ENCODE data around the gene BCR. TPM values are rescaled to one million over a fixed set of nuclear protein-coding genes. Genes with fewer than 3 reads are reported as not detected.

BCR gene
- total and polyA plus RNA-seq, 2 of the 13 experiments (the other 11 are each of a cell fraction or from before 2014, with no cell fraction given) = 19.9 to 33.6 TPM

- TF ChIP-seq MAZ (IDR thresholded peaks at IDR 0.05; ENCODE audit: borderline replicate concordance, low read depth, low read length) (no peak), MAZ (CRISPR knock-in tag; IDR thresholded peaks at IDR 0.05; ENCODE audit: low read depth) (no peak), REST (IDR thresholded peaks at IDR 0.05; ENCODE audit: borderline replicate concordance in 1 of 2, low read depth in 1 of 2, low read length in 2 of 2) (no peak), ZNF577 (CRISPR knock-in tag; IDR thresholded peaks at IDR 0.05; ENCODE audit: borderline replicate concordance, low read depth) (no peak), HDAC2 (CRISPR knock-in tag; IDR thresholded peaks at IDR 0.05) (peak; percentile 58; the same call in 1 of the 2 replicates), BHLHE40 (IDR thresholded peaks at IDR 0.05; ENCODE audit: low read length) (peak; percentile 24; the same call in 1 of the 2 replicates), HOMEZ (CRISPR knock-in tag; IDR thresholded peaks at IDR 0.05; ENCODE audit: low read depth) (no peak), MTF2 (CRISPR knock-in tag; IDR thresholded peaks at IDR 0.05; ENCODE audit: borderline replicate concordance) (no peak), ZNF816 (CRISPR knock-in tag; IDR thresholded peaks at IDR 0.05; ENCODE audit: borderline replicate concordance) (no peak), SAFB2 (CRISPR knock-in tag; IDR thresholded peaks at IDR 0.05; ENCODE audit: borderline replicate concordance, low read depth) (no peak), KDM1A (CRISPR knock-in tag; IDR thresholded peaks at IDR 0.05) (no peak), HNF4G (IDR thresholded peaks at IDR 0.05; ENCODE audit: borderline replicate concordance, low read depth, low read length) (peak; percentile 52), HNF4G (CRISPR knock-in tag; IDR thresholded peaks at IDR 0.05; ENCODE audit: borderline replicate concordance, low read depth) (no peak; the same call in 1 of the 2 replicates), ZNF33B (CRISPR knock-in tag; IDR thresholded peaks at IDR 0.05) (no peak), NR2F1 (CRISPR knock-in tag; IDR thresholded peaks at IDR 0.05) (peak; percentile 51 to 81; a peak in 3 of 4 replicates), GABPB1 (CRISPR knock-in tag; IDR thresholded peaks at IDR 0.05) (no peak), THRA (CRISPR knock-in tag; IDR thresholded peaks at IDR 0.05; ENCODE audit: borderline replicate concordance) (peak; percentile 50; the same call in 1 of the 2 replicates), TARDBP (CRISPR knock-in tag; IDR thresholded peaks at IDR 0.05) (0 out of 2 replicates have a peak, but pooled peaks have one; percentile 75), ZNF670 (CRISPR knock-in tag; IDR thresholded peaks at IDR 0.05; ENCODE audit: borderline replicate concordance) (0 out of 2 replicates have a peak, but pooled peaks have one; percentile 18), HNF4A (CRISPR knock-in tag; IDR thresholded peaks at IDR 0.05) (peak; percentile 57; the same call in 1 of the 2 replicates), TBX2 (CRISPR knock-in tag; IDR thresholded peaks at IDR 0.05; ENCODE audit: borderline replicate concordance) (peak; percentile 77), NR2C2 (CRISPR knock-in tag; IDR thresholded peaks at IDR 0.05; ENCODE audit: borderline replicate concordance) (peak; percentile 83)
Measured at GRCh38 chr22:23289851-23290724, 109.8 kb downstream of the BCR start (continued).
